HL-60 (cell line): ENCODE data around the gene RCAN1.

ENCODE experiments used
- CTCF ChIP-seq: IDR thresholded peaks from one replicate; pipeline ENCODE4 v1.5.1; 2011; ENCODE audit warnings: low read length, control low read depth, inconsistent platforms; ENCODE audit not compliant: insufficient read depth
- POLR2AphosphoS5 ChIP-seq: IDR thresholded peaks from 2 replicates; pipeline ENCODE4 v1.6.1; 2012; ENCODE audit warnings: low read depth
- TF ChIP-seq, protein P1 (sequence below): IDR thresholded peaks from 2 replicates; pipeline ENCODE4 v1.6.1; 2012; ENCODE audit warnings: low read depth; ENCODE audit not compliant: insufficient replicate concordance

DNA sequence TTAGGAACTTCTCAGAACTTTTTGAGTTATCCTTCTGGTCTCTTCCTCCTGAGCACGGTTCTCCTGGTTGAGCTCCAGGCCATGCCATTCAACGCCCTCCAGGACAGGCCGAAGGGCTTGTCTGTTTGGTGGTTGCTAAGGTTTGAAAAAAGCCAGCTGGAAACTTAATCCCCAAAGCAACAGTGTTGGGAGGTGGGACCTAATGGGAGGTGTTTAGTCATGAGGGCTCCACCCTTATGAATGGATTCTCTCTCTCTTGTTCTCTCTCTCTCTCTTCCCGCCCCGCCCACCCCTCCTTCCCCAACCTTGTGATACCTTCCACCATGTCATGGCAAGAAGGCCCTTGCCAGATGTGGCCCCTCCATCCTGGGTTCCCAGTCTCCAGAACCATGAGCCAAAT is 103.7 kb downstream of the RCAN1 start:
- TF ChIP-seq CTCF (no peak), POLR2AphosphoS5 (no peak)
- TF ChIP-seq, protein P1, sequence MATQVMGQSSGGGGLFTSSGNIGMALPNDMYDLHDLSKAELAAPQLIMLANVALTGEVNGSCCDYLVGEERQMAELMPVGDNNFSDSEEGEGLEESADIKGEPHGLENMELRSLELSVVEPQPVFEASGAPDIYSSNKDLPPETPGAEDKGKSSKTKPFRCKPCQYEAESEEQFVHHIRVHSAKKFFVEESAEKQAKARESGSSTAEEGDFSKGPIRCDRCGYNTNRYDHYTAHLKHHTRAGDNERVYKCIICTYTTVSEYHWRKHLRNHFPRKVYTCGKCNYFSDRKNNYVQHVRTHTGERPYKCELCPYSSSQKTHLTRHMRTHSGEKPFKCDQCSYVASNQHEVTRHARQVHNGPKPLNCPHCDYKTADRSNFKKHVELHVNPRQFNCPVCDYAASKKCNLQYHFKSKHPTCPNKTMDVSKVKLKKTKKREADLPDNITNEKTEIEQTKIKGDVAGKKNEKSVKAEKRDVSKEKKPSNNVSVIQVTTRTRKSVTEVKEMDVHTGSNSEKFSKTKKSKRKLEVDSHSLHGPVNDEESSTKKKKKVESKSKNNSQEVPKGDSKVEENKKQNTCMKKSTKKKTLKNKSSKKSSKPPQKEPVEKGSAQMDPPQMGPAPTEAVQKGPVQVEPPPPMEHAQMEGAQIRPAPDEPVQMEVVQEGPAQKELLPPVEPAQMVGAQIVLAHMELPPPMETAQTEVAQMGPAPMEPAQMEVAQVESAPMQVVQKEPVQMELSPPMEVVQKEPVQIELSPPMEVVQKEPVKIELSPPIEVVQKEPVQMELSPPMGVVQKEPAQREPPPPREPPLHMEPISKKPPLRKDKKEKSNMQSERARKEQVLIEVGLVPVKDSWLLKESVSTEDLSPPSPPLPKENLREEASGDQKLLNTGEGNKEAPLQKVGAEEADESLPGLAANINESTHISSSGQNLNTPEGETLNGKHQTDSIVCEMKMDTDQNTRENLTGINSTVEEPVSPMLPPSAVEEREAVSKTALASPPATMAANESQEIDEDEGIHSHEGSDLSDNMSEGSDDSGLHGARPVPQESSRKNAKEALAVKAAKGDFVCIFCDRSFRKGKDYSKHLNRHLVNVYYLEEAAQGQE, result no peak
